Lung (tissue), 12 donors: ENCODE measurements around the gene SYNGR2. TPM values are rescaled to one million over a fixed set of nuclear protein-coding genes. Genes with fewer than 3 reads are reported as not detected.

Experiments
- ATAC-seq: fragments of 200-7000 bp; cut with Tn5 transposase; one replicate; pipeline ENCODE4 v1.9.1; 2020; ENCODE audit warnings: moderate number of reproducible peaks; ENCODE audit not compliant: insufficient read depth, low FRiP score
- DNase-seq, 3 donors: peaks; one replicate each; pipeline ENCODE4 v3.0.0-alpha.2; 2013 to 2017
- H3K27ac ChIP-seq, 2 donors: one replicate each; pipeline ENCODE4 v1.5.1; 2013; ENCODE audit warnings: mild to moderate bottlenecking in 2 of 2, moderate library complexity in 2 of 2, control low read depth in 1 of 2, inconsistent platforms in 1 of 2, low read depth in 1 of 2, low read length in 1 of 2
- H3K27me3 ChIP-seq, 3 donors: one replicate each; pipeline ENCODE4 v1.5.1; 2013; ENCODE audit warnings: low read length in 2 of 3; ENCODE audit not compliant: control insufficient read depth in 3 of 3, insufficient read depth in 3 of 3
- H3K36me3 ChIP-seq, 4 donors: one replicate each; pipeline ENCODE4 v1.5.1; 2013; ENCODE audit warnings: low read length in 4 of 4, mild to moderate bottlenecking in 1 of 4, moderate library complexity in 1 of 4; ENCODE audit not compliant: control insufficient read depth in 4 of 4, insufficient read depth in 4 of 4
- H3K4me1 ChIP-seq, 5 donors: one replicate each; pipeline ENCODE4 v1.5.1; 2013; ENCODE audit warnings: low read length in 5 of 5, mild to moderate bottlenecking in 2 of 5, moderate library complexity in 1 of 5; ENCODE audit not compliant: control insufficient read depth in 5 of 5, insufficient read depth in 5 of 5
- H3K4me3 ChIP-seq: one replicate; pipeline ENCODE4 v1.5.1; 2013; ENCODE audit warnings: mild to moderate bottlenecking, control low read depth, moderate library complexity
- H3K9ac ChIP-seq, 2 donors: one replicate each; pipeline ENCODE4 v1.5.1; 2013; ENCODE audit warnings: low read length in 2 of 2, control low read depth in 1 of 2; ENCODE audit not compliant: insufficient read depth in 1 of 2
- H3K9me3 ChIP-seq, 4 donors: one replicate each; pipeline ENCODE4 v1.5.1; 2013; ENCODE audit warnings: low read length in 3 of 4, mild to moderate bottlenecking in 1 of 4, moderate library complexity in 1 of 4; ENCODE audit not compliant: control insufficient read depth in 4 of 4, insufficient read depth in 3 of 4
- WGBS, 2 donors: extraction: QIAGEN DNeasy Blood & Tissue Kit; methylation state at CpG; one replicate each; pipeline ENCODE4 v1.1.7; 2013; 5-methylcytosine and 5-hydroxymethylcytosine counted together
- polyA plus RNA-seq, 2 donors: library from polyadenylated mRNA; stranded (reverse); fragments of 200-250 nt; gene quantifications; one replicate each; pipeline ENCODE4 v1.2.1, GENCODE V29; 2013
- total RNA-seq, 2 donors: library from RNA; depleted of rRNA in 1 of 2; stranded (reverse); fragments of >200 nt in 1 of 2; gene quantifications; one replicate each; pipeline ENCODE4 v1.2.1, GENCODE V29; 2014 to 2021
- TF ChIP-seq, protein P1 (sequence below): IDR thresholded peaks from 2 replicates; pipeline ENCODE4 v1.5.1; 2012; ENCODE audit warnings: mild to moderate bottlenecking; ENCODE audit errors: control extremely low read depth, extremely low read depth
- donor health status: control.
- donor health status: control.
- donor health status: Bipolar disorder and iron deficiency.
- donor health status: healthy.
- donor health status: DM: yes; HTN: yes; CAD: no.

The SYNGR2 gene
- total and polyA plus RNA-seq, 4 donors, result 111 to 212 (median 188) TPM

DNA sequence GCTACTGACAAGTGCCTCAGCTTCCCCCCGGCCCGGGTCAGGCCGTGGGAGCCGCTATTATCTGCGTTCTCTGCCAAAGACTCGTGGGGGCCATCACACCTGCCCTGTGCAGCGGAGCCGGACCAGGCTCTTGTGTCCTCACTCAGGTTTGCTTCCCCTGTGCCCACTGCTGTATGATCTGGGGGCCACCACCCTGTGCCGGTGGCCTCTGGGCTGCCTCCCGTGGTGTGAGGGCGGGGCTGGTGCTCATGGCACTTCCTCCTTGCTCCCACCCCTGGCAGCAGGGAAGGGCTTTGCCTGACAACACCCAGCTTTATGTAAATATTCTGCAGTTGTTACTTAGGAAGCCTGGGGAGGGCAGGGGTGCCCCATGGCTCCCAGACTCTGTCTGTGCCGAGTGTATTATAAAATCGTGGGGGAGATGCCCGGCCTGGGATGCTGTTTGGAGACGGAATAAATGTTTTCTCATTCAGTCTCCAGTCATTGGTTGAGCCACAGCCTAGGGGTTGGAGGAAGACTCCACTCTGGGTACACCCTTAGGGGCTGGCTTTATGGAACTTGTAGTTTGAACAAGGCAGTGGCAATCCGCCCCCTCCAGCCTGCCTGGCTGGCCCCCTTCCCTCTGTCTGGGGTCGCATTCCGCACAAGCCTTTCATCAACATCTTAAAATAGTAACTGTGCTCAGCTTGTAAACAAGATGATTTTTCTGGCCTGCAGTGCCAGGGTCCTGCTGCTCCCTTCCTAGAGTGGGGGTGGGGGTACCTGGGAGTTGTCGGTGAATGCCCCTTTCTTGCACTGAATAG is 4.1 kb downstream of the SYNGR2 start:
- no peak for ATAC-seq
- 24 to 27% methylated on average over 19 of the region's 19 CpGs for WGBS, 2 donors
- Histone ChIP-seq H3K4me1 (peaks cover 0 to 48% (median 10%) of the 10 kb centered on the region in 5 donors), H3K27ac (peak overlapping the region; percentile 84 to 88), H3K27me3 (no peaks in the 10 kb centered on the region), H3K9ac (peak overlapping the region in 1 of 2 donors; percentile 8), H3K9me3 (no peaks in the 10 kb centered on the region), H3K36me3 (peaks cover 0 to 12% (median 0%) of the 10 kb centered on the region in 4 donors), H3K4me3 (no peak overlapping the region)
- DNase-seq, result peak; percentile 67 to 81 (median 67)
- TF ChIP-seq, protein P1, sequence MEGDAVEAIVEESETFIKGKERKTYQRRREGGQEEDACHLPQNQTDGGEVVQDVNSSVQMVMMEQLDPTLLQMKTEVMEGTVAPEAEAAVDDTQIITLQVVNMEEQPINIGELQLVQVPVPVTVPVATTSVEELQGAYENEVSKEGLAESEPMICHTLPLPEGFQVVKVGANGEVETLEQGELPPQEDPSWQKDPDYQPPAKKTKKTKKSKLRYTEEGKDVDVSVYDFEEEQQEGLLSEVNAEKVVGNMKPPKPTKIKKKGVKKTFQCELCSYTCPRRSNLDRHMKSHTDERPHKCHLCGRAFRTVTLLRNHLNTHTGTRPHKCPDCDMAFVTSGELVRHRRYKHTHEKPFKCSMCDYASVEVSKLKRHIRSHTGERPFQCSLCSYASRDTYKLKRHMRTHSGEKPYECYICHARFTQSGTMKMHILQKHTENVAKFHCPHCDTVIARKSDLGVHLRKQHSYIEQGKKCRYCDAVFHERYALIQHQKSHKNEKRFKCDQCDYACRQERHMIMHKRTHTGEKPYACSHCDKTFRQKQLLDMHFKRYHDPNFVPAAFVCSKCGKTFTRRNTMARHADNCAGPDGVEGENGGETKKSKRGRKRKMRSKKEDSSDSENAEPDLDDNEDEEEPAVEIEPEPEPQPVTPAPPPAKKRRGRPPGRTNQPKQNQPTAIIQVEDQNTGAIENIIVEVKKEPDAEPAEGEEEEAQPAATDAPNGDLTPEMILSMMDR, result no peak

DNA sequence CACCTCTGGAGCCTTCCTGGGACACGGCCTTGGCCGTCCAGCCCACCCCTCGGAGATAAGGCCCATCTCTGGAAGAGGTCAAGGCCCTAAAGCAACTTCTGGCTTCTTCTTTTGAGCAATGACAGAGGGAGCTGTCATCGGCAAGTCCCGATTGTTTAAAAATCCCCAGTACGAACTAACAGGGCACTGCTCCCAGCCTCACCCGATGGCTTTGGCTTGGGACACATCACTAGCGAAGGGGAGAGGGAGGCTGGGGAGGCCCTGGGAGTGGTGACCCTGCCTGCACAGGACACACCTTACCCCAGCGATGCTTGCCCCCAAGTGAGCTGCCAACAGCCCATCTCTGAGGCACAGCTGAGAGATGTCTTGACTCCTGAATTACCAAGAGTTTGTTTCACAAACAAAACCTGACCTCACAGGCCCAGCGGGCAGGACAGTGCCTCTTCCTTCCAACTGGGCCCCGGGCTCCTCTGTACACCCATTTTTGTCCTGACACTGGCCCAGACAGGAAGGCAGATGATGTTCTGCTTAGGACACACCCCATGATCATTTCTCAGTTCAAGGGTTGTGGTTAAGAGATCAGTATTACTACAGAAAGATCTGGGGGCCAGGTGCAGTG is 4.8 kb downstream of the SYNGR2 start:
- H3K27me3 ChIP-seq, result no peaks in the 10 kb centered on the region
- peaks cover 0 to 12% (median 0%) of the 10 kb centered on the region in 4 donors for H3K36me3 ChIP-seq
- WGBS, 2 donors, result 62 to 67% methylated on average over 11 of the region's 11 CpGs
- H3K27ac ChIP-seq, result peak overlapping the region; percentile 84 to 88
- H3K4me1 ChIP-seq, result peaks cover 0 to 45% (median 10%) of the 10 kb centered on the region in 5 donors
- DNase-seq (peak in 1 of 3 donors; percentile 20), ATAC-seq (no peak)
- no peaks in the 10 kb centered on the region for H3K9me3 ChIP-seq
- H3K9ac ChIP-seq, result peak overlapping the region in 1 of 2 donors; percentile 8
- TF ChIP-seq, protein P1, result no peak
- no peak overlapping the region for H3K4me3 ChIP-seq

DNA sequence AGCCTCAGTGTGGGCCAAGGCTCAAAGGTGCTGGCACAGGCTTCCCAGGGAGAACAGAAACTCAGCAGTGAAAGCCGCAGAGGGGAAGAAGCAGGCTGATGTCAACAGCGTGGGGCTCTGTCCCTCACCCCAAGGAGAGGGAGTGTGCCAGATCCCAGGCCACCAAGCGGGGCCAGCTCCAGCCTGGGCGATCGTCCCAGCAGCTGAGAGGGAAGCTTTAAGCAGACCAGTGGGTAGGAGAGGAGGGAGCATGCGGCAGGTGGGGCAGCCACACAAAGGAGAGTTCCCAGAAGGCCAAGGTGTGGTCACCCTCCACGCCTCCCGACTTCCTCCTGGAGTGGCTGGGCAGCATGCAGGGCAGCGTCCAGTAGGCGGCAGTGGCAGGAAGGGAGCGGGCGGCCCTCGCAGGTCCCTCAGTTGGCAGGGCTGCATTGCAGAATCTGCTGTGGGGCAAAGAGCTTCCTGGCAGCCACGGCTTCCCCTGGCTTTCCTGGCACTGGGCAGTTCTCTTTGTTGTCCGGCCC is 6.0 kb downstream of the SYNGR2 start:
- peak; percentile 75 for ATAC-seq
- no peaks in the 10 kb centered on the region for H3K27me3 ChIP-seq
- H3K4me3 ChIP-seq, result no peak overlapping the region
- H3K9me3 ChIP-seq, result no peaks in the 10 kb centered on the region
- peaks cover 0 to 12% (median 0%) of the 10 kb centered on the region in 4 donors for H3K36me3 ChIP-seq
- 10 to 23% methylated on average over 13 to 15 of the region's 15 CpGs for WGBS, 2 donors
- H3K9ac ChIP-seq, result peak overlapping the region in 1 of 2 donors; percentile 37
- DNase-seq, result peak in 1 of 3 donors; percentile 19
- H3K27ac ChIP-seq, result peak overlapping the region; percentile 84 to 88
- TF ChIP-seq, protein P1, result peak; percentile 30
- H3K4me1 ChIP-seq, result peaks cover 0 to 47% (median 10%) of the 10 kb centered on the region in 5 donors
